ENCODE results near the gene CAMKV.
A peak's percentile ranks its signal among the peaks of the same experiment; 100 is the strongest.

CAMKV gene

DNA sequence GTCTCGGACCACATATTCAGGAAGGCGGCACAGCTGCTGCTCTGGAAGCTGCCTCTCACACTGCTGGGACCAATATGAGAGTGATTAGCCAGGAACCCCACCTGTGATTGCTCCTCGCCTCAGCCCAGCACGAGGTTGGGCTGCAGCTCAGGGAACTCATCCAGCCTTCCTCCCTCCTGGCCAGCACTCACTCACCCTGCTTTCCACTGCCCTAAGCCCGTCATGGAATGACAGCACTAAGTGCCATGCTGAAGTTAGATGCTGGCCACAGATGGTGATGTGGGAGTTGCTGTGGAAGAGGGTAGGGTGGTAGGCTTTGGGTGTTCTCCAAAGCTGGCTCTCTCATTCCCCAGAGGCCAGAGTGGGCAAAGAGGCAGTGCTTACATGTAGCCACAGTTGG, 26.6 kb upstream of the CAMKV start:
- no peak for DNase-seq (ENCODE audit: low spot score)

DNA sequence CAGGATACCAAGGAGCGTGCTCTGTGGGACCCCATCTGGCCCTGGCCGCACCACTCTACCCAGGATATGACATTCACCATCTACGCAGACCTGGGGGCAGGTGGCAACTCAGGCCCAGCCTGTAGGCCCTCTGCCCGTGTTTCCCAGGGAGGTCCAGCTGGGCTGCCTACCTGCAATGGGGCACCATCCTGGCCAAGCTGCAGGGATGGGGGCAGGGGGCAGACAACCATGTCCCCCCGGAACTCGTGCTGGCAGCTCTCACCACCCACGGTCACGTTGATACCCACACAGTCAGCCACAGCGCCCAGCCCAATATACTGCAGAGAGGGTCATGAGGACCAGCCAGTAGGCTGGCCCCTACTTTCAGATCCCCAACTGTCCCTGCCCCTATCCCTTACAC, 26.1 kb upstream of the CAMKV start:
- no peak for DNase-seq (ENCODE audit: low spot score)

DNA sequence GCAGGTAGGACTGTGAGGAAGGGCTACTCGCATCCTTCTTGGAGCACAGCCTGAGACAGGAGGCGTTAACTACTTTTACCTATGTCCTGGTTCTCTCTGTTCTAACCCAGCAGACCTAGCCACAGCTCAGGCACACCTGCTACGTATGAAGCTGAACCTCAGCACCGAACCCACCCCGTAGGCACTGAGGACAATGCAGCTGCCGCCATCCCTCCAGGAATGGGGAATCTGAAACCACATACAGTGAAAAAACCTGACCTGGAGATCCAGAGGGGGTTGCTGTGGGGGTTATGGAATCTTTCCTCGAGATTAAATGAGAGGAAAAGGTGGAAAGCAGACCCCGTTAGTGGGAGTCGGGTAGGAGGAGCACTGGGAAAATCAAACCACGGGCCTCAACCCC, 19.6 kb upstream of the CAMKV start:
- DNase-seq (ENCODE audit: low spot score): no peak

DNA sequence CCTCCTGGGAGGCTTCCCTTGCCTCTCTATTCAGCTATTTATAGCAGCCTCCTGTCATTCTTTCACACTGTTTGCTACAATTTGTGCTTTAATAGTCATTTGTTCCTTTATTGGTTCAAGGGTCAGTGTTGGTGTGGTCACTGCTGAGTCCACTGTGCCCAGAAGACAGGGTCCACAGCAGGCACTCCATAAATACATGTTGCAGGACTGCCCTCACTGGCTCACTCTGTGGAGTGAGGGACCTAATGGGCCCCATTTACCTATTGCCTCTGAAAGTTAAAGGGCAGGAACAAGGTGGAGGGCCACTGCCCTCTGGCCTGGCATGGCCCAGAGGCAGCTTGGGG, 17.2 kb upstream of the CAMKV start:
- no peak for DNase-seq (ENCODE audit: low spot score)

DNA sequence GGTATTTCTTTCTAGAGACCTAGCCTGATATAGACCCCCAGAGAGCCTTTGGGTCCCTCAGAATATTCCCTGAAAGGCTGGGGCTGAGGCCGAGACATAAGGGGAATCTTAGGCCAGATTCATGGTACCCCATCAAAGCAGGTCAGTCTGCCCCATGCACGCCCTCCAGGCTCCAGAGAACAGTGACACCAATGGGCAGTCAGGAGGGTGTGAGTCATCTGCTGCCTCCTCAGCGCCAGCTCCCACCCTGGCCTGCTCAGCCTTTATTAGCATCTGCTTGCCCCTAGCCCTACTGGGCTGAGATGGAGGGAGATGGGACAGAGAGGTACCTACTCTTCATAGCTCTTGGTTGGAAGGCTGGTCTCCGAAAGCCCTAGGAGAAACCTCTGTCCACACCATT, 14.3 kb upstream of the CAMKV start:
- no peak for DNase-seq (ENCODE audit: low spot score)

DNA sequence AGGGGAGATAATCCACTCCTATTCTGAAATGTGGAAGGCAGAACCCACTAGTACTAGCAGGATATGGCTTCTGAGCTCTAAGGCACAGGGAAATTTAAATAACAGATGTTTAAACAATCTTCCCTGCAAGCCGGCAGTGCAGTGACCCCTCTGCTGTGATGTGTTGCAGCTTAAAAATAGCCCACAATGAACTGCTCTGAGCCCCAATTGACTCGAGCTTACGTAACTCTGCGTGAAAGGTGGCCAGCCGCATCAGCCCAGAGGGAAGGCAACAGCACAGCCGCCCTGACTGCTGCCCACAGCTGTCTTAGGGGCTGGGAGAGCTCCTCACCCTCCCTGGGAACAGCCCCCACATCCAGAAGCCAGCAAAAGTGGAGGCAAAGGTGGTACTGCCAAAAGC, 12.5 kb upstream of the CAMKV start:
- DNase-seq (ENCODE audit: low spot score): no peak

DNA sequence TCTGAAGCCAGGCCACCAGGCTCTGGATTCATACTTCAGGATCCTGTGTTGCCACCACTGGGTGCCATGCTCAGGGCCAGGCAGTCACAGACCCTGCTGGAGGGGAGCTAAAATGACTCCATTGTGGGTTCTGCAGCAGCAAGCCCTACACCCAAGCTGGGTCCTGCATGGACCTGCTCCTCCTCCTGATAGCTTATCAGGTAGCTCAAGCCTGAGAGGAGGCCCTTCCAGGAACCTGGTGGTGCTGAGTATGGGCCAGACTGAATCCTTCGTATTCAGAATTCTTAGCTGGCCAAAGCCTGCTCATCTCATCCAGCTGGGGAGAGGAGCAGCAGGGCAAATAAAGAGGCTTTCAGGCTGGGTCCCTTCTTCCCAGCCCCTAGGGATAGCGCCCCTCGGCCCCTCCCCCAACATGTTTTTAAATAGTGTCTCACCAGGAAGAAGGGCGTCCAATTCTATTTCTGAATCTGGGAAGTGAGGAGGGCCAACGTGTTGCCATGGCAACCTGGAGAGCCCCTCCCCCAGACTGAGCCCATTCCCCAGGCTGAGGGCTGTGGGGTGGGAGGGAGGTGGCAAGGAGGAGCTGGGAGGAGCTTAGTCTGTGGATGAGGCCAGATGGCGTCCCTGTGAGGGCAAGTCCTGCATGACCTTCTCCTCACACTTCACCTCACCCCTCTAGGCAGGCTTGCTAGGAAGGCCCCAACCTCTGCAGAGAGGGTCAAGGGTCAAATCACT, 11.0 kb upstream of the CAMKV start:
- no peak for DNase-seq (ENCODE audit: low spot score)

DNA sequence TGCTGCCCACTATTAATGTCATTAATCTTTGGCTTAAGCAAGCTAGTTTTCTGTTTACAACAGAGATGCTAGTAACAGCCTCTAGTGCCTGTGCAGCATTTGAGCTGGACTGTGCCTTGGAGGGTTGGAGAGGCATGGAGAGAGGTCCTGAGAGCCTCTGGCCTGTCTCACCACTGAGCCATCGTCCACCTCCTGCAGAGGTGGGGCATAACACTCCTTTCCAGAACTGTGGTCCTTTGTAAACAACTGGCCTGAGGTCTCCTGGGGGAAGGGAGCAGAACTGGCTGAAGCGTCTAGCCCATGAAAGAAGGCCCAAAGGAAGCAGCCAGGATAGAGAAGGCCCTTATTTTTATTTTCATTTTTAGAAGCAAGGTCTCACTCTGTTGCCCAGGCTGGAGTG, 10.0 kb upstream of the CAMKV start:
- no peak for DNase-seq (ENCODE audit: low spot score)

DNA sequence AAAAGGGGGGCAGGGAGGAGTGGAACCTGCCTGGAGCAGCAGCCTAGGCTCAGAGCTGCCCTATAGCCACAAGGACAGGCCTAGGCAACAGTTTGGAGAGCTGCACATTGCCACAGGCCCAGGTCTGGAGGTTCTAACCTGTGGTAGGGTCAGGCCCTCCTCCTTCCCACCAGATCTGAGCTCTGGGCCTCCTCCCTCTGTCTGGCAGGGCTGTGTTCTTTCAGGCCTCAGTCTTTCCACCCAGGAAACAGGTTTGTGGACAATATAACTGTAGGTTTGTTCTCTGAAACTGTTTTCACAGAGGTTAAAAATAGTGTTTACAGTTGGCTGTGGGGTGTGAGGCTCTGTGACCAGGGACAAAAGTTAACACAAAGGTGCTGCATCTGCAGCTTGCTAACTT, 9.0 kb upstream of the CAMKV start:
- DNase-seq (ENCODE audit: low spot score): no peak

DNA sequence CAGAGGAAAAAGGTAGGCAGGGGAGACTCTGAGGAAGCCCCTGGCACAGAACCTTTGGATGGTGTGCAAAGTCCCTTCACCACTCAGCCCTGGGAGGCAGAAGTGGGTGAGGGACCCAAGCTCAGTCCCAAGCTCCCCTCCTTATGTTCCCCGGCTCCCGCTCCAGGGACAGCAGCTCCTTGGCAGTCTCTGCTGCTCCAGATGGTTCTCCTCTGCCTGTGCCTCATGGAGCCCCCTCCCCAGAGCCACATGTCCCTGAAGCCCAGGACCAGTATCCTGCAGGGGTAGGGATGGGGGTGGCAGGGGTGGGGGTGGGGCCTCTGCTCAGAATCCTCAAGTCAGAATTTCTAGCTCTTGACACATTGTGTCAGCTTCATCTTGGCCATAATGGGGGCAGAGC, 8.0 kb upstream of the CAMKV start:
- DNase-seq (ENCODE audit: low spot score): no peak

DNA sequence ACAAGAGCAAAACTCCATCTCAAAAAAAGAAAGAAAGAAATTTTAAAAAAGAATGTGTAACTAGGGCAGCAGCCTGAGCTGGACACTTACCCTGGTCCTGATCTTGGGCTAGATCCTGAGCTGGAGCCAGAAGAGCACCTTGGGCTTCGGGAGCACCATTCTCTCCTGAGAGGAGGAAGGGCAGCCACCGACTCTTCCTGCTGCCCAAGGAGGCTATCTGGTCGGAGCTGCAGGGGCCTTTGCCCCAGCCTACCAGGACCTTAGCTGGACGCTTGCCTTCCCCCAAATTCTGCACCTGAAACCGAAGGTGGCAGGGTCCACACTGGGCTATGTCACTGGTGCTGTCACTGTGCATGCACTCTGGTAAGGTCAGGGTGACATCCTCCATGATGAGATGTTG, 6.9 kb upstream of the CAMKV start:
- no peak for DNase-seq (ENCODE audit: low spot score)

DNA sequence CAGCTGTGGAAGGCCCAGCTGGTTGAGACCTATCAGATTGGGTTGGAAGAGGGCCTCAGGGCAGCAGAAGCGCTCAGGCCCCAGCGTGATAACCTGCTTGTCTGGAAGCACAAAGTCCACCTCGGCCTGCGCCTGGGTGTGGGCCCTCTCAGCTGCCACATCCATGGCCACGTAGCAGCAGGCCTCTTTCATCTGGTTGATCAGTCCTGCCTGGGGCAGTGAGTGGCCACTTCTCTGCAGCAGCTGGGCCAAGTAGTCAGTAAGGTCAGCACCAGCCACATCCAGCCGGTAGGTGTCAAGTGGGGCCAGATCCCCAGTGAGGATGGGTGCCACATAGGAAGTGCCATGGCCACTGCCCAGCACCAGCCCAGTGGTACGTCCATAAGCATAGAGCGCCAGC, 3.9 kb upstream of the CAMKV start:
- DNase-seq (ENCODE audit: low spot score): no peak

DNA sequence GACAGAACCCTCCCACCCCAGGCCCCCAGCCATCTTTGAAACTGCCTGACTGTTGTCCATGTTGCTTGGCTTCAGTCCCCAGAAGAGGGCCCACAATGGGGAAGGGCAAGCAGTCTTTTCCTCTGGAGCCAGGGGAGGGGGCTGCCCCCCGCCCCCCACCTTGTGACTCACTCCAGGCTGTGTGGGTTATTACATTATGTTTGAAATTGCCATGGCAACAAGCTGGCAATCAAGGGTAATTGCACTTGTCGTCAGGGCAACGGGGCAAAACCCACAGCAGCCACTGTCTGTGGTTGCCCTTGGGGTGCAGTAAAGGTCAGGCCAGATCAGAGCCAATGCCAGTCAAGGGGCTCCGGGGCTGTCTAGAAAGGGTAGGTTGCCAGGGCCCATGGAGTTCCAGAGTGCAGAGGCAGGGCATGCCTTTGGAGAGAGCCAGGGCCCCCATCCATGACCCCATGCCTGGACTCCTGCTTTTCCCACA, 3.1 kb upstream of the CAMKV start:
- DNase-seq (ENCODE audit: low spot score): no peak

DNA sequence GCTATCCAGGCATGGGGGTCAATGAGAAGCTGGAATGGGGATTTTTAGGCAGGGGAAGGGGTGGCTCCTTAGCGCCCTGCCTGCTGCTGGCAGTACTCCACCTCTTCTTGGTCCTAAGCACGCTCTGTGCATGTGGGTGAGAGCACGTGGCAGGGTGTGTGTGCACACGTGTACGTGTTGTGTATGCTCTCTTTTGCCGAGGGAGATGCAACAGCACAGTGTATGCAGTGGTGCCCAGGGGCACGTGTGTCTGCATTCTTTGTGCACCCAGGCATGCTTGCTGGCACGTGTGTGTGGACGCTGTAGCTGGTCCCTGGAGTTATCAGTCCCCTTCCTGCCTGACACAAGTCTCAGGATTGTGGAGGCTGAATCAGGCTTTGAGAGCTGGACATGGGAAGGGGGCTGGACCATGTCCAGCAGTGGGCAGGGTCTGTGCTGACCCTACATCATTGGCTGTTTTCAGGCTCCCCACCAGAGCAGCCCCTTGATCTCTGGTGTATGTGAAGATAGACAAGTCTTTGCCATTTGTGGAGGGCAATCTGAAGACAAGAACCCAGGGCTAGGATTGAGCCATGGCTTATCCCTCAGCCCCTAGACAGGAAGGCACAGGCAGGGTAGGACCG, 1.9 kb upstream of the CAMKV start:
- no peak for DNase-seq (ENCODE audit: low spot score)

DNA sequence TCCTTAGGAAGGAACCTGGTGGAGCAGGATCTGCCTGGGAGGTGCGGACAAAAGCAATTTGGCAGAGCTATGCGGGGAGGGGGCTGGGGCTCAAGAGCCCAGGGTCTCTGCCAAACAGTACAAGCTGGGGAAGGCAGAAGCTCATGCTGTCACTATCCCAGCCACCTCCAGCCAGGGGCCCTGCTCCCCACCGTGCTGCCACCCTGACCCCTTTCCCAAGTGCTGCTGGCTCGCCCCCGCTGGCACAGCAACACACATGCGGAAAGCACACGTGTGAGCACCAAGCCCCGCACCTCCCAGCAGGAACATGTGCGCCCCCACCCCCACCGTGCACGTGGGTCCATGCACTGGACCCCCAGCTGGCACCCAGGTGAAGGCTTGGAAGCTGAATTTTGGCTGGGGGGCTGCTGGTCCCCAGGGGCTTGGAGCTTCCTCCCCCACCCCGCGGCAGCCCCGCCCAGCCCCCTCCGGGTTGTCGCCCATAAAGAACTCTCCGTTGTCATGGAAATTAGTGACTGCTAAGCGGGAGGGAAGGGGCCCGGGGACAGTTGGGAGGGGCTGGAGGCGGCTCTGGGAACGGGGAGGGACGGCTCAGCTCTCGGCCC, 742 bp downstream of the CAMKV start:
- DNase-seq (ENCODE audit: low spot score): no peak

DNA sequence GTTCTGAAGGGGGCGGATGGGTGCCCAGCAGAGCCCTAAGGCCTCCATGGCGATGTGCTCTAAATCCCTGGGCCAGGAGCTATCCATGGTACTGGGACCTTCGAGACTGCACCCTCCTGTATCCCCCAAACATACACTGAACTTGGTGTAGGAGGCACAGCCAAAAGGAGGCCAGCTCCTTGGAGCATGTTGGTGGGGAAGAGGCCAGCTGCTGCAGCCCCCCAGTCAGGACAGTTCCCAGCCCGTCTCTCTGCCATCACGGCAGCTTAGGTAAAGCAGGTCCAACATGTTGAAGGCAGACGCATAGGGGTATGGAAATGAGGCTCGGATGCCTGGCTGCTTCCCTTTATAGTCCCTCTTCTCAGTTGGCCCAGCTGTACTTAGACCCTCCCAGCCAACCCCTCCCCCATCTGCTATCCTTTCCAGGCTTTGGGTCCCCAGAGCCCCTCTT, 1.8 kb downstream of the CAMKV start:
- no peak for DNase-seq (ENCODE audit: low spot score)

DNA sequence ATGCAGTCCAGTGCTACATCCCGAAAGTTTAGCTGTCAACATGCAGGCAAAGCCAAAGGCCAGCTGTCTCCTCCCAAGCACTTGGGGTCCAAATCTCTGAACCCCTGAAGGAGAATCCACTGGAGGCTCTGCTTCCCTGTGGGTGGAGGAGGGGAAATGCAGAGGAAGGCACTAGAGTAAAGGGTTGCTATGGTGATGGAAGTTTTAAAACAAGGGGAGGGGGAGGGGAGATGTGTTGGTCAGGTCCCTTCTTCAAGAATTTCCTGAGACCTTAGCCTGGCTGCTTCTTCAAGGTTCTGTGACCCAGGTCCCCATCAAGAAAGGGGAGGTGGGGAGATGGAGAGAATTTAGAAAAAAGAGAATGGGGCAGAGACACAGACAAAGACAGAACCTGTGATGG, 2.3 kb downstream of the CAMKV start:
- no peak for DNase-seq (ENCODE audit: low spot score)

DNA sequence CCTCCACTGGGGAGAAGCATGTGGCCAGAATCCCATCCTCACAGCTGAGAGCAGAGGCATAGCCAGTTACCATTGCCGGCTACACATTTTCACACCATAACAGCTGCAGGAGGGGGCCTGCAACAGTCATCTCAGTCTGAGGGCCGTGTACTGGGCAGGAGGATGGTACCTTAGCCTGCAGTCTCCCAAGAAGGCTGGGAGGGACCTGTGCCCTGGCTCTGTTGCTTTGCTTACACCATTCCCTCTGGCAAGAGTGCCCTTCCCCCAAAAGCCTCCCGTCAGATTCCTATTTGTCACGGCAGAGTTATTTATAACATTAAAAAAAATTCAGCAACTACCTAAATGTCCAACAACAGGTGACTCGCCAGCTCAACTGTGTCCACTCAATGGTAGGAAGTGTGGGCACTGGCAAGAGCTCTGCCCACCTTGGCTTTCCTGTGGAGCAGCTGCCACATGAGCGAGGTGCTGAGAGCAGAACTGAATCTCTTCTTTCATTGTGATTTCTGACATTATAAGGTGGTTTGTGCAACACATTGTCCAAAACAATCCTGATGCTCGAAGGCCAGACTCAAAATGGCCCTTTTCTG, 4.4 kb downstream of the CAMKV start:
- no peak for DNase-seq (ENCODE audit: low spot score)

DNA sequence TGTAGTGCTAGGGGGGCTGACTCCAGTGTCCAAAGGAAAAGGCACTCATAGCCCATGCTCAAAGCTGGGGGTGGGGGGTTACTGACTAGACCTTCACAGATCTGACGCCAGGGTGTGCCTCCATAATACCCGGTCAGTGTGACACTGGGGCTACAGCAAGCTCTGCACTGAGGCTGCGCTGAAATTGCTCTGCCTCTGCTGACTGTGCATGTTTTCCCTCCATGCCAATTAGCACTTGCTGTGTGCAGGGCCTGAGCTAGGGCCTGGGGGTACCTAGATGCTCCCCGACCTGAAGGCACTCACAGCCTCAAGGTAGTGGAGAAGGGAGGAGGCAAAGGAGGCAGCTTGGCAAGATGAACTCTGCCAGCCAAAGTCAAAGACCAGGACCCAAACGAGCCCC, 5.2 kb downstream of the CAMKV start:
- DNase-seq (ENCODE audit: low spot score): no peak

DNA sequence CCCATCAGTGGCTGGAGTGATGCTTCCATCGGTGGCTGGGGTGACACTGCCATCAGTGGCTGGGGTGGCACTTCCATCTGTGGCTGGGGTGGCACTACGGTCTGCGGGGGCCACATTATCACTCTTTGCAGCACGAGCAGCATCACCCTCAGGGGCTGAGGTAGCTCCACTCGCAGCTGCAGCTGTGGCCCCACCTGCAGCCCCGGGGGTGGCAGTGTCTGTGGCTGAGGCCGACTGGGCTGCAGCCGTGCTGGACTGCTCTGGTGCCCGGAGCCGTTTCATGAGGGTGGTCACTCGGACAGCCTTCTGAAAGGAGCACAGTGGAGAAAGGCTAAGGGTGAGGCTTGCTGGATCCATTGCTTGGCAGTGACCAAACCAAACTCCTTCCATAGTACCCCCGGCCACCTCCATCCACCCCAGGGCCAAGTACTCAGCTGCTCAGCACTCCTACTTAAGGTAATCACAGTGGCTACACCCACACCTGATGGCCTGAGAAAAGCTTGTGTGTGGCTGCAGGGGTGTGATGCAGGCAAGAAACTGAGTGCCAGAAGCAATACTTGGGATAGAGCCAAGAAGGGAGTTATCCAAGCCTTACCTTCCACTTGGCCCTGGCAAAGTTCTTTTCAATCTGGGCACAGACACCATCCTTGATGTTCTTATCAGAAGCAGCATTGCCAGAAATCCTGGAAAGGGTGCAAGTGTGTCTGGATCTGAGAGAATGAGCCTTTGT, 10.0 kb downstream of the CAMKV start:
- no peak for DNase-seq (ENCODE audit: low spot score)

DNA sequence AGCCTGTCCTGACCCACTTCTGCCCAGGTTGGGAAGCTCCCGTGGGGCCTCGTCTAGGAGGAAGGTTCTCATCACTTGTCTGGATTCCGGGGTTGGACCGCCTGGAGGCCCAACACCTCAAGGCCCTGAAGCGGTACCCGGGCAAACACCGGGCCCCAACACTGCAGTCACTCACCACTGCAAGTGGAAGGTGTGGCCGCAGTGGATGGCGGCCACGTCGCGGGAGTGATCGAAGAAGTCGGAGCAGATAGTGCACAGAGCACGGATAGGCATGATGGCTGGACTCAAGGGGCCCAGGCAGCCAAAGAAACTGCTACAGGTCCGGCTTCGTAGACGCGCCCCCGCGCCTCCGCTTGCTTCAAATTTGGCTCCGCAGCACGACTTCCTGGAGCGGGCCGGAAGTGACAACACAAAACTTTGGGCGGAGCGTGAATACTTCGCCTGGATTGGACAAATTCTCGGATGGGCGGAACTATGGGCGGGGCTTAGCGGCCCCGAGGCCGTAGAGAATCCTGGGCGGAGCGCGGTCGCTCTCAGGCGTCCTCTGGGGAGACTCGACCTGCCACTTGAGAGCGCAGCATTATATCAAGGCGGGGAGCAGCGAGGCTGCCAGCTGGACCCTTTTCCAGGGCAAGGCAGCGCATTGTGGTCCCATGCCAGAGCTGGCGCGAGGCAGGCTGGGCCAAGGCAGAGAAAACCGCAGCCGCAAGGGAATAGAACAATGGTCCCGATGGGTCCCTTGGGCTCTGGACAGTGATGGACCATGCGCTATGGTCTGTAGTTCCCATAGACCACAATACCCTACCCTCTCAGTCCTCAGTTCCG, 13.3 kb downstream of the CAMKV start, which contains the start of gene TRAIP:
TRAIP (minus strand) TSS at position 384 of the 825 bp plus-strand sequence; CDS start at position 273, 111 bp downstream.
- DNase-seq (ENCODE audit: low spot score): peak; percentile 97

DNA sequence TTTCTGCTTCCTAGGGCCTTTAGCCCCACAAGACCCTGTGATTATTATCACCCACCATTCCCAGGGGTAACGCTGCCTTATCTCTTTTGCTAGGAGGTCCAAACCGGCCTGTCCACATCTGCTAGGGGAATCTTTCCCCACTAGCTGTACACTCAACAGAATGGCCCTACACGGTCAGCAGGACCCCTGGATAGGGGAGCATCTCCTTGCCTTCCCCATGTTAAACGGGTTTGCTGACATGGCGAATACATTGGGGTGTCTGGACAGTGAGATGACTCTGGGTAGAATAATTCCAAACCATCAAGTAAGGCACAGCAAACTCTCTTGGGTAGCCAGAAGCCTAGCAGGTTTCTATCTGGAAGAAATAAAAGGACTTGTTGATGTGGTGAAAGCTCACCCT, 14.0 kb downstream of the CAMKV start:
- DNase-seq (ENCODE audit: low spot score): no peak

All from LoVo (cell line).